GM04504 (cell line): Measurements from ENCODE around the gene APOC3.
"Not testable (repeated sequence)": the region's sequence is repeated elsewhere in the genome, so short reads cannot be mapped to it uniquely, and the experiment has no call there.

Experiments used
- DNase-seq: peaks from one replicate; pipeline ENCODE4 v3.0.0-alpha.2; 2012; ENCODE audit warnings: low read depth

Gene APOC3

GRCh38 chr11:116831790-116832349 is 2.2 kb downstream of the APOC3 start:
- DNase-seq = no peak

GRCh38 chr11:116832350-116833290 is 2.9 kb downstream of the APOC3 start:
- no peak for DNase-seq

DNA sequence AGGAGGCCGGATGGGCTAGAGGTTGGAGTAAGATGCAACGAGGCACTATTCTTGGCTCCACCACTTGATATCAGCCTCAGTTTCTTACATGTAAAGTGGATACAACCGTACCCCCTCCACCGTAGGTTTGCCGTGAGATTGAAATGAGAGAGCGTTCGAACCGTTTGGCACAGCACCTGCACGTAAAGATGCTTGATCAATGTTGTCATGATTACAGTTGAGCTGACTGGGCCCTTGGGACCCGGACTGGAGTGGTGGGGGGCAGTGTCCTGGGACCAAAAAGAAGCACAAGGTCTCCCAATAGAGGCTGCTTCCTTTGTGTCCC is 3.7 kb downstream of the APOC3 start:
- DNase-seq = no peak

GRCh38 chr11:116833816-116834534 is 4.3 kb downstream of the APOC3 start:
- no peak for DNase-seq

DNA sequence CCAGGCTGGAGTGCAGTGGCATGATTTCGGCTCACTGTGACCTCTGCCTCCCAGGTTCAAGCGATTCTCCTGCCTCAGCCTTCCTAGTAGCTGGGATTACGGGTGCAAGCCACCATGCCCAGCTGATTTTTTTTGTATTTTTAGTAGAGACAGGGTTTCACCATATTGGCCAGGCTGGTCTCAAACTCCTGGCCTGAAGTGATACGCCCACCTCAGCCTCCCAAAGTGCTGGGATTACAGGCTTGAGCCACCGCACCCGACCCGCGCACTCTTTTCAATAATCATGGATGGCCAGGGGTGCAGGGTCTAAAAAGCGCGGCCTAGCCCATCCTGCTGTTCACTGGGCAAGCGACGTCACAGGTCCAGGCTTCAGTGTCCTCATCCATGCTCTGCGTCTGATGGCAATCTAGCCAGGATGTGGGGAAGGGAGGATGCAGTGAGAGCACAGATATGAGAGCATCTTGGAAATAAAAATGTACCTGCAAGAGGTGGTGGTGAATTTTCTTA is 4.9 kb downstream of the APOC3 start:
- not testable (repeated sequence) for DNase-seq

GRCh38 chr11:116835042-116835772 is 5.5 kb downstream of the APOC3 start:
- no peak for DNase-seq

GRCh38 chr11:116835791-116836631 is 6.3 kb downstream of the APOC3 start:
- DNase-seq = peak; percentile 86

GRCh38 chr11:116836632-116836991 is 6.9 kb downstream of the APOC3 start:
- DNase-seq = no peak

- DNase-seq = no peak
These were observed 7.8 kb downstream of the APOC3 start, which contains the start of gene APOA1 for GRCh38 chr11:116837231-116838091. Gene APOA1 (minus strand): TSS chr11:116837622. CDS start chr11:116837387, 235 bp downstream.

DNA sequence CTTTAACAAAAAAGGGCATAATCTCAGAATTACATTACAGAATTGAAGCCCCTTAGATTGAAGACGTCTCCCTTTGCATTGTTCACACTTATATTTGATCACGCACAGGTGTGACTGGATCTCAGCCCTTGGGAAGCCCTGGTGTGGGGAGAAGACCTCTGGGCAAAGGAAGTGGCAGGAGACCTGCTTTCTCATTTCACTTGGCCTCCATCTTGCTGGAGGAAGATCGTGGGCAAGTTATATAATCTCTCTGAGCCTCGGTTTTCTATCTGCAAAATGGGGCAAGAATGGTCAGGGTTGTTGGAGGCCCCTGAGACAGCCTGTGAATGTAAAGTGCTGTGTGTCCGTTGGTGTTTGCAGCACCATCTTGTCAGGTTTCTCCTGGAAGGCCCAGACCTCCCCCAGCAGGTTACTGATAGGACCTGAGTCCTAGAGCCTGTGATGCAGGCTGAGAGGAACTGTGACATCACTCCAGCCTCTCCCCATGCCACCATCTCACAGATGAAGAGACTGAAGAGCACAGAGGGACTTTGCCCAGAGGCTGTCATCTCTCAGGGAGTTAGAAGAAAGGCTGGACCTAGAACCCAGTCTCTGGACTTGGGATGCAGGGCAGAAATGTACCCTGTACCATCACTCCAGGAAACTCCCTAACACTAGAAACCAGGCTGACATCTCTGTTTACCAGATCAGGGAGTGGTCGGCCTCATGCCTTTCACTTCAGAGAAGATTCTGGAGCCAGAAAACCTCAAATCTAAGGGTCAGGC is 8.8 kb downstream of the APOC3 start:
- DNase-seq = no peak

GRCh38 chr11:116840224-116840745 is 10.6 kb downstream of the APOC3 start:
- no peak for DNase-seq

GRCh38 chr11:116840746-116841296 is 11.1 kb downstream of the APOC3 start:
- DNase-seq = no peak

DNA sequence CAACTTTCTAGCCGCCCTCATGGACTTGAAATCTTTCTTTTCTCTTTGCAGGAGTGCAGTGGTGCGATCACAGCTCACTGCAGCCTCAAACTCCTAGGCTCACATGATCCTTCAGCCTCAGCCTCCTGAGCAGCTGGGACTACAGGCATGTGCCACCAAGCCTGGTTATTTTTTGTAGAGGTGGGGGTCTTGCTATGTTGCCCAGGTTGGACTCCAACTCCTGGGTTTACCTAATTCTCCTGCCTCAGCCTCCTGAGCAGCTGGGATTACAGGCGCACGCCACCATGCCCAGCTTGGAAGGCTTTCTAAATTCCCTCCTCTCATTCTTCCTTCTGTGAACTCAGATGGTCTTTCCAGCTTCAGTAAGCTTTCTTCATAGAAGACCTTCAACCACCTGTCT is 12.4 kb downstream of the APOC3 start:
- DNase-seq = no peak

- DNase-seq = no peak
These were observed 13.2 kb downstream of the APOC3 start for GRCh38 chr11:116842909-116843308.

- DNase-seq = no peak
These were observed 14.0 kb downstream of the APOC3 start for GRCh38 chr11:116843661-116844060.

- DNase-seq = no peak
These were observed 15.0 kb downstream of the APOC3 start for GRCh38 chr11:116844722-116845121.

DNA sequence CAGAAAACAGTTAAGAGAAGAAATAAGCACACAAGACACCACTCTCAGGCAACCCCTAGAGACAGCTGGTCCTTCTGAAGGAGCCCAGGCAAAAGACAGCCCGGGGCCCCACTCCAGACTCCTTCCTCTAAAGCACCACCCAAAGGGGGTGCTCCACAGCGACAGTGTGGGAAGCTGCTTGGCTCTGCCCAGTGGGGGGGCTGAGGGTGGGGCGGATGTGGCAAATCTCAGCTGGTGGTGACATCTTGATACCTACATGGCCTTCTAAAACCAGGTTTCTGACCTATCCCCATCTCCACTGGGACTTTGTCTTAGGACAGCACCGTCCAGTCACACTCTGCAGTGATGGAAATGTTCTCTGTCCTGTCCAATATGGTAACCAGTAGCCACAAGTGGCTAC is 17.9 kb downstream of the APOC3 start:
- no peak for DNase-seq

- no peak for DNase-seq
These were observed 19.4 kb downstream of the APOC3 start for GRCh38 chr11:116849060-116849459.

- DNase-seq = no peak
These were observed 19.8 kb downstream of the APOC3 start for GRCh38 chr11:116849486-116849885.
